Measurements from ENCODE around the gene FOXB2.

Gene FOXB2

GRCh38 chr9:77015327-77016048, 4.0 kb upstream of the FOXB2 start:
- no peak for DNase-seq (ENCODE audit: extremely low read depth in 1 of 2, low read depth in 1 of 2)

DNA sequence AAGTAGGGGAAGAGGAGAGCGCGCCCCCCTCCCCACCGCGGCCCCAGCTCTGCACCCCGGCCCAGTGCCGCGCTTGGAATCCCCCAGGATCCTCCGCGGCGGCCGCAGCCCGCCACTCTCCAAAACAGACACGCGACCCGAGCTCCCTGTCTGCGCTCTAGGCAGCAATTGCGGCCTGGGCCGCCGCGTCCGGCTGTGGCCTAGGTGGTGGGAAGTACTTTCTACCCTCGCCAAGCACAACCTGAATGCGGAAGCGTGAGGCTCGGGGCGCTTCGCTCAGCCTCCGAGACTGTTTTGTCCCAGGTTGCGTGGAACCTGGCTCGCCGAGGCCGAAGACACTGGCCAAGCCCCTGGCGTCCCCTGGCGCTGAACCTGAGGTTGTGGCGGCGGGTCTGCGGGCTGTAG, 3.3 kb upstream of the FOXB2 start:
- no peak for DNase-seq (ENCODE audit: extremely low read depth in 1 of 2, low read depth in 1 of 2)

GRCh38 chr9:77016526-77017504, 2.6 kb upstream of the FOXB2 start:
- no peak for DNase-seq (ENCODE audit: extremely low read depth in 1 of 2, low read depth in 1 of 2)

DNA sequence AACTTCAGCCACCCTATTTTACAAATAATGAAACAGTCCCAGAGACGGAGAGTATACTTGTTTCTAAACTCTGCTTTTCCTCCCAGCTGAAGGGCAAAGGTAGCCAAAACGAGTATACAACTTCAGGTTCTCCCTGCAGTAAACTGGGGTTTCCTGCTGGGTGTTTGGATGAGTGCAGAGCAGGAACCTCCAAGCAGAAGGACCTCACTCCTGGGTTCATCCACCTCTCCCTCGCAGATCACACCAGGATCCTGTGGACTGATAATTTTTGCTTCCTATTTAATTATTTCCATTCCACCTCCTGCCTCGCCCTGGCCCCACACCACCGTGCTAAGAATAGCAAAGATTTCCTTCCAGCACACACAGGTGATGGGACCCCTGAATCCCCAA, 2.0 kb upstream of the FOXB2 start:
- no peak for DNase-seq (ENCODE audit: extremely low read depth in 1 of 2, low read depth in 1 of 2)

DNA sequence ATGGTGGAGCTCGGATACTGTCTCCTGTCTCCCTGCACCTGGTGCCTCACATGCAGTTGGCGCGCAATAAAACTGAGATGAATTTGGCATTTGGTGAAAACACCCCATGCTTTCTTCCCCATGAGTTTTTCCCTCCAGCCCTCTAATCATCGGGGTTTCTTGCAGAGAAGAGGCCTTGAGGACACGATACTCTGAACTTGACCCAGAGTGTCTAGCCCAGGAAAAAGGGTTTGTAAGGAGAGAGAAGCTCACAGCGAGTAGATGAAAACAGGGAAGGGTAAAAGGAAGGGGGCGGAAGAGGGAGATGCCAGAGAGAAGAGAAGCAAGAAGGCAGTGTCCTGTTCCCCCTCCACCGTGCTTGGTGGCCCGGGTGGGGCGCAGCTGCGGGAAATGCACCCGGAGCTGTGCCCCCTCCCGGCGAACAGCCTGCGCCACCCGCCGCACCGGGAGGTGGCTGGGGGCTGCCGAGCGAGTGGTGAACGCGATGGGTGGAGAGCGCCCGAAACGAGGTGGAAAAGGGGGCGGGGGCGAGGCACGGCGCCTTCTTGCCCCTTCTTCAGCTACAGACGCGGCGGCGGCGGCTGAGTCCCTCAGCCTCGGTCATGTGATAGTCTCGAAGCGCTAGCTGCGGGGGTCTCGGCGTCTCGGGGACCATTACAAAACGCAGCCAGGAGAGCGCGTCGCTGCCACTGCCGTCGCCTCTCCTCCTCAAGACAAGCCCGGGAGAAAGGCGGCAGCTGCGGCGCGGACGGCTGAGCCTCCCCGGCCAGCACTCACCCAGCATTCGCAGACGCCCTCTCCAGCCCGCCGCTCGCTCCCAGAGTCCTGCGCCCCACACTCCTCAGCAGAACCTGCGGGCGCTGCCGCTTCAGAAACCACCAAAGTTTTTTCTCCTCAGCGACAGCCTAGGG, 1.1 kb upstream of the FOXB2 start:
- DNase-seq (ENCODE audit: extremely low read depth in 1 of 2, low read depth in 1 of 2) = no peak

- no peak for DNase-seq (ENCODE audit: extremely low read depth in 1 of 2, low read depth in 1 of 2)
Observed at GRCh38 chr9:77018969-77019235, 553 bp upstream of the FOXB2 start.

DNA sequence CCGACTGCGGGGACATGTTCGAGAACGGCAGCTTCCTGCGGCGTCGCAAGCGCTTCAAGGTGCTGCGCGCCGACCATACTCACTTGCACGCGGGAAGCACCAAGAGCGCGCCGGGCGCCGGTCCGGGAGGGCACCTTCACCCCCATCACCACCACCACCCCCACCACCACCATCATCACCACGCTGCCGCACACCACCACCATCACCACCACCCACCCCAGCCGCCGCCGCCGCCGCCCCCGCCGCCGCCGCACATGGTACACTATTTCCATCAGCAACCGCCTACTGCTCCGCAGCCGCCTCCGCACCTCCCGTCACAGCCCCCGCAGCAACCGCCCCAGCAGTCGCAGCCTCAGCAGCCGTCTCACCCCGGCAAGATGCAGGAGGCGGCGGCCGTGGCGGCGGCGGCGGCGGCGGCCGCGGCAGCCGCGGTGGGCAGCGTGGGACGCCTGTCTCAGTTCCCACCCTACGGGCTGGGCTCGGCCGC, 514 bp downstream of the FOXB2 start:
- no peak for DNase-seq (ENCODE audit: extremely low read depth in 1 of 2, low read depth in 1 of 2)

- no peak for DNase-seq (ENCODE audit: extremely low read depth in 1 of 2, low read depth in 1 of 2)
Observed at GRCh38 chr9:77020413-77021290, 1.2 kb downstream of the FOXB2 start.

DNA sequence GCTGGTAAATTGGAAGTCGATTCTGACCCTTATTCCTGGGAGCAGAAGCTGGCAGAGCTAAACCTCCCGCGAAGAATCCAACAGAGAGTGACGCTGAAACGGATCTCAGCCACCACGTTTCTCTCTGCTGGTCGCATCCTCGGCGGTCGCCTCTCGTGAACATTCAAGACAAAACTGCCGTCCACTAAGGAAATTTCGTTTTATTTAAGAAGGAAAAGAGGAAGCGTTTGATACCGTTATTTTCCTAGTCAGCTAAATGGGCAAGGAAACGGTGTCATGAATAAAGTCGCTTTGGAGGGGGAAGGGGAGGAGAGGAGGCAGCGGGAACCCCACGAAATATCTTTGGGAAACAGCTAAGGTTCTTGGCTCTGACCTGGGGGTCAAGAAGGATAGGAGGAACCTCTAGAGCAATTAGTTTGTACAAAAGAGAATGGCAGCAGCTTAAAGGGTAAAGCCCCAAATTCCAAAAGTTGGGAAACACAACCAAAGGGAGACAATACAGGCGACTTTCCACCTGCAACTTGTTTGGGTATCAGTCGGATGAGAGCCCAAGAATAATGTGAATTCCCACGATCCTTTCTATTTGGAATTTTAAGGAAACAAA, 1.9 kb downstream of the FOXB2 start:
- DNase-seq (ENCODE audit: extremely low read depth in 1 of 2, low read depth in 1 of 2) = no peak

DNA sequence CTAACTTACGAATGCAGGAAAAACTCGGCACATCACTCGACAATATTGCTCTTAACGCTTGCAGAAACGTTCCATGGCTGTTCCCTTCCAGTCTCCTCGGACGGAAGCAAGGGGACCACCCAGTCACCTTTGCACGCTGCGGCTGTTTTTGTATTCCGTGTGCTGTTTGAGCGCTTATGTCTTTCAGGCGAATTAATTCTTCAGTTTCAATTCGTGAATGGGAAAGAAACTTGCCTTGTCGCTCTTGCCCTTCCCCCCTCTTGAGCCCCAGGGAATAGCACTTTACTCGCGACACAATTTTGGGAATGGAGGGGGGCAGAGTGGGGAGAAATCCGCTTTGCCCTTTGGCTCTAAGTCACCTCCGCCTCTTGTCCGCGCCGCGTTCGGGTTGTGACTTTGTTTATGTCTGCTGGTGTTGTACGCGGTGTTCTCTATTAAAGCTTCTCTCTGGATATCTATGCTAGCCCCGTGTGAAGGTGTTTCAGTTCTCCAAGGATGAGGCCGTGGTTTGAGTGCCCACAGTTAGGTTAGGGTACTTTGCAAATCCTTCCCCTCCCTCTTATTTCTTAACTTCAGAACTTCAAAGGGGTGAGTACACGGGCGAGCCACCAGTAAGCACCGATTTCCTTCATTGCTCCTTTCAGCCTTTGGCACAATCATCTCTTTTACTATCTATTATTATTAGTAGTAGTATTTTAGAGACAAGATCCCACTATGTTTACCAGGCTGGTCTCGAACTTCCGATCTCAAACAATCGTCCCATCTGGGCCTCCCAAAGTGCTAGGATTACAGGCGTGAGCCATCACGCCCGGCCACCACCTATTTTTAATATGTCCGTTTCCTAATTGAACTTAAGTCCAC, 2.7 kb downstream of the FOXB2 start:
- no peak for DNase-seq (ENCODE audit: extremely low read depth in 1 of 2, low read depth in 1 of 2)

GRCh38 chr9:77022783-77023440, 3.5 kb downstream of the FOXB2 start:
- no peak for DNase-seq (ENCODE audit: extremely low read depth in 1 of 2, low read depth in 1 of 2)

DNA sequence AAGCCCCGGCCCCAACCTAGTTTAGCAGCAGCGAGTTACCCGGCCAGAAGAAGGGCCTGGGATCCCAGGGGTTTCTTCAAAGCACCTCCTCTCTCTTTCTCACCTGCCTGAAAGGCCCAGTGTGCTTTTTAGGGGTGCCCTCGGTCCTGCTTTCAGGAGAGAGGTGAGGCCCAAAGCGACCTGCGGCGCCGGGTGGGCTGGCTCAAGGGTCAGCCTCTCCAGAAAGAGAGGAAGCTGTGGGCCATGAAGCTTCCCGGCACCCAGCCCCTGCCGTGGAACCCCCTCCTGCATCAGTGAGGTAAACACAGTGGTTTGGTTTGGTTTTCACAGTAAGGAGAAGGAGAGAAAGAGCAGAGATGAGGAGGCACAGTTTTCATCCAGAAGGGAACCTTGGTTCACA, 4.3 kb downstream of the FOXB2 start:
- no peak for DNase-seq (ENCODE audit: extremely low read depth in 1 of 2, low read depth in 1 of 2)

GRCh38 chr9:77024776-77025545, 5.5 kb downstream of the FOXB2 start:
- DNase-seq (ENCODE audit: extremely low read depth in 1 of 2, low read depth in 1 of 2) = no peak

DNA sequence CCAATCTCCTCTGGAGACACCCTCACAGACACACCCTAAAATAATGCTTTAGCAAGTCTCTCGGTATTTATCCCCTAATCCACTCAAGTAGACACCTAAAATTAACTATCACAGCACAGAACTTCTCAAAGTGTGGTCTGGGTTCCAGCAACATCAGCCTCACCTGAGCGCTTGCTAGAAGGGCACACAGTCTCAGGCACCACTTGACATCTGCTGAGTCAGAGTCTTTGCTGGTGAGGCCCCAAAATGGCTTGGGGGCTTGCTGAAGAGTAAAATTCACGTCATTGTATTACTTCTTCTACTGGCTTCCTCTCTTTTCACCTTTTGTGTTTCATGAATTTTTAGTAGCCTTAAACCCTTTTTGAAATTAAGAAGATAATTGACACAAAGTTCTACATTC, 9.0 kb downstream of the FOXB2 start:
- DNase-seq (ENCODE audit: extremely low read depth in 1 of 2, low read depth in 1 of 2) = no peak

DNA sequence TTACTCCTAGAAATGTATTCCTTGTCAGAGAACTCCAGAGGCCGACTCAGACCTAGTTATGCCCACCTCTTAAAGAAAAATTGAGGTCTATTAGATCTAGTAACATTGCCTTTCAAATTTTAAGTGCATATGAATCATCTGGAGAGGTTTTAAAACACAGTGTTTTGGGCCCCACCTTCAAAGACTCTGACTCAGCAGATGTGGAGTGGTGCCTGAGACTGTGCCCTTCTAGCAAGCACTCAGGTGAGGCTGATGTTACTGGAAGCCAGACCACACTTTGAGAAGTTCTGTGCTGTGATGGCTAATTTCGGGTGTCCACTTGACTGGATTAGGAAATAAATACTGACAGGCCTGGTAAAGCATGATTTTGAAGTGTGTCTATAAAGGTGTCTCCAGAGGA, 10.6 kb downstream of the FOXB2 start:
- no peak for DNase-seq (ENCODE audit: extremely low read depth in 1 of 2, low read depth in 1 of 2)

DNA sequence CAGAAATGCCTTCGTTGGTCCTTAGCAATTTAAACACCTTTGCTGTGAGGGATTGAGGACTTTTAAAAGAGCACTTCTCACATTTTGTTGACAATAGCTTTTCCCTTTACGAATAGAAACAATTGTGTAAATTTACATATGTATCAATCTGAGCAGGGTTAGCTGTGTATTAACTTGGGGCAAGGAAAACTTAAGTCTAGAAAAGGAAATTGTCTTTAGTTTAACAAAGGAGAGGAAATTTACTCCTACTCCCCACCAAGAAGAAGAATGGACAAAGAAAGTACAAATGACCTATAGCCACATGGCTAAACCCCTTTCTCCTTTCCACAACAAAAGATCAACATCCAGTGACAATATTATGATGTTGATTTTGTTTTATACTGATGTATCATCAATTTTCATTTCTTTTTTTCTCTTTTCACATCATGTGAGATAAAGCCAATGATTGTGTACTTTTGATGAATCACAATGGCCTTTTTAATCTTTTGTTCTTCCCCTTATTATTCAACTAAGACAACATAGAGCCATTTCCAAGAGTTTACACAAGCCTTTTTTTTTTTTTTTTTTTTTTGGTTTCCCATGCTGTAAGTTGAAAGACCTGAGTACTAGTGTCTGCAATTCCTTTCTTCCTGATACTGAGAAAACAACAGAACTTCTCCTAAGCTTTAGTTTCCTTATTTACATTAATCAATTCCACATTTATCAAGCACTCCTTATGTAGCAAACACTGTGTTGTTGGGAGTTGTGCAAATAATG, 19.0 kb downstream of the FOXB2 start:
- no peak for DNase-seq (ENCODE audit: extremely low read depth in 1 of 2, low read depth in 1 of 2)

DNA sequence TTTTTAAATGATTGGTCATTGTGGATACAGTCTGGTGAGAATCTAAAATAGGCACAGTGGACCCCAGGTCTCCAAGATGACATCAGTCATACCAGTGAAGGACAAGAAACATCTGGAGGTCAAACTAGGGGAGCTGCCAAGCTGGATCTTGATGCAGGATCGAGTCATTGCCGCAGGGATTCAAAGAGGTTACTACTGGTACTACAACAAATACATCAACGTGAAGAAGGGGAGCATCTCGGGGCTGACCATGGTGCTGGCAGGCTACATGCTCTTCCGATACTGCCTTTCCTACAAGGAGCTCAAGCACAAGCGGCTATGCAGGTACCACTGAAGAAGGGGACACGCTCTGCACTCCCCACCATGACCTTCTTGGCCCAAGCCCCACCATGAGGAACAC, 20.9 kb downstream of the FOXB2 start:
- no peak for DNase-seq (ENCODE audit: extremely low read depth in 1 of 2, low read depth in 1 of 2)
